GM12878 (cell line): Measurements from ENCODE around the gene MPDZ. TPM values are rescaled to one million over a fixed set of nuclear protein-coding genes. Genes with fewer than 3 reads are reported as not detected.

ENCODE experiments used
- ATAC-seq: fragments of 200-7000 bp; cut with Tn5 transposase; 3 replicates; pipeline ENCODE4 v1.9.1; 2020; ENCODE audit warnings: mild to moderate bottlenecking, moderate library complexity
- BruUV-seq: library from RNA; stranded (reverse); fragments of 400-500 nt; replicated peaks from 2 replicates; lab custom pipeline; 2021; lab: Mats Ljungman, UMichigan
- CTCF ChIA-PET: fragments of 300-600 bp; sonication (Branson Sonifier 250); formaldehyde crosslinking; extraction: SDS; loops from one replicate; lab custom pipeline; 2021; ENCODE audit warnings: inconsistent platforms; lab: Yijun Ruan, JAX
- POLR2A ChIA-PET: fragments of 350-600 bp; formaldehyde crosslinking; extraction: SDS; loops from one replicate; lab custom pipeline; 2021; ENCODE audit warnings: inconsistent platforms; lab: Charles Lee
- RAD21 ChIA-PET: fragments of 300-600 bp; sonication (Branson Sonifier 250); formaldehyde crosslinking; loops from one replicate; lab custom pipeline; 2023; ENCODE audit warnings: antibody characterized with exemption; ENCODE audit not compliant: unreplicated experiment; lab: Charles Lee
- SMC1A ChIA-PET: fragments of 300-600 bp; sonication (Branson Sonifier 250); formaldehyde crosslinking; loops from one replicate; lab custom pipeline; 2023; ENCODE audit not compliant: unreplicated experiment, uncharacterized antibody; lab: Charles Lee
- DNase-seq: peaks from one replicate; pipeline ENCODE4 v3.0.0-alpha.2; 2011; ENCODE audit warnings: low read depth, low spot score
- FAIRE-seq: peaks from 3 replicates; lab custom pipeline; 2011; peaks lifted over from hg19 to GRCh38; lab: Jason Lieb, UNC
- H2AFZ ChIP-seq: 2 replicates; pipeline ENCODE4 v1.6.0; 2011; ENCODE audit warnings: low read depth, low read length, control low read depth; ENCODE audit not compliant: control insufficient read depth
- H3K27ac ChIP-seq: 2 replicates; pipeline ENCODE4 v1.5.1; 2011; ENCODE audit warnings: control low read depth; ENCODE audit not compliant: control insufficient read depth, insufficient read depth
- H3K27me3 ChIP-seq, 2 experiments: replicated peaks in 1 of 2; 2 replicates each; pipeline versions ENCODE4 v1.6.0 to v1.6.1; 2011; ENCODE audit warnings: low read length in 1 of 2; ENCODE audit not compliant: control insufficient read depth in 2 of 2, insufficient read depth in 2 of 2
- H3K36me3 ChIP-seq, 2 experiments: 2 replicates each; pipeline ENCODE4 v1.5.1; 2011; ENCODE audit warnings: low read length in 1 of 2; ENCODE audit not compliant: control insufficient read depth in 2 of 2, insufficient read depth in 2 of 2
- H3K4me1 ChIP-seq: 2 replicates; pipeline ENCODE4 v1.6.1; 2011; ENCODE audit warnings: mild to moderate bottlenecking, low read length, moderate library complexity, mixed read lengths; ENCODE audit not compliant: control insufficient read depth, insufficient read depth
- H3K4me2 ChIP-seq: 2 replicates; pipeline ENCODE4 v1.6.0; 2011; ENCODE audit warnings: control low read depth; ENCODE audit not compliant: control insufficient read depth, insufficient read depth
- H3K4me3 ChIP-seq: fragments of 200-600 bp; sonication (generic); 2 replicates; pipeline ENCODE4 v1.5.1; 2016
- H3K79me2 ChIP-seq: 2 replicates; pipeline ENCODE4 v1.6.0; 2011; ENCODE audit warnings: low read length; ENCODE audit not compliant: control insufficient read depth, insufficient read depth
- H3K9ac ChIP-seq: 2 replicates; pipeline ENCODE4 v1.8.0; 2011; ENCODE audit warnings: low read length, control low read depth, mixed read lengths; ENCODE audit not compliant: control insufficient read depth, insufficient read depth
- H3K9me3 ChIP-seq: replicated peaks from 3 replicates; pipeline ENCODE4 v1.5.1; 2011; ENCODE audit warnings: mild to moderate bottlenecking, low read length; ENCODE audit not compliant: control insufficient read depth, insufficient read depth
- H4K20me1 ChIP-seq: 2 replicates; pipeline ENCODE4 v1.6.0; 2011; ENCODE audit not compliant: control insufficient read depth, insufficient read depth
- CBX5 ChIP-seq: sonication (generic); IDR thresholded peaks from 2 replicates; pipeline ENCODE4 v1.6.1; 2016; ENCODE audit warnings: low read depth, moderate library complexity, mild to moderate bottlenecking, inconsistent platforms
- EGR1 ChIP-seq, 2 experiments: IDR thresholded peaks; 1 replicate in 1 of 2; 2 replicates in 1 of 2; pipeline ENCODE4 v1.6.1; 2011 to 2012; ENCODE audit warnings: low read depth in 2 of 2, low read length in 2 of 2, borderline replicate concordance in 1 of 2, mild to moderate bottlenecking in 1 of 2, moderate library complexity in 1 of 2
- POLR2A ChIP-seq: IDR thresholded peaks from 2 replicates; pipeline ENCODE4 v1.6.1; 2011; ENCODE audit warnings: low read depth, mild to moderate bottlenecking, low read length
- WGBS: methylation state at CpG from one replicate; pipeline ENCODE4 v1.1.6; 2016; ENCODE audit warnings: low lambda C conversion rate; ENCODE audit not compliant: insufficient replicate concordance, insufficient coverage; ENCODE audit errors: missing lambda C conversion rate; 5-methylcytosine and 5-hydroxymethylcytosine counted together
- in situ Hi-C: fragments of 300-500 bp; cut with MboI; formaldehyde crosslinking; loops from 9 replicates; pipeline ENCODE4 v1.14.3; 2018; ENCODE audit warnings: mixed read lengths
- intact Hi-C: fragments of 100-400 bp; cut with micrococcal nuclease; formaldehyde crosslinking; loops from one replicate; pipeline ENCODE4 v1.14.2; 2022; ENCODE audit not compliant: unreplicated experiment
- polyA plus RNA-seq, 11 experiments: library from polyadenylated mRNA; depleted of rRNA in 4 of 11; unstranded in 6 of 11; stranded (reverse) in 5 of 11; fragments of >200 nt; fragmentation: Nextera tagmentation in 4 of 11; fragmentation: Illumina TruSeq in 1 of 11; extraction: Ambion mirVana in 4 of 11; extraction: Trizol in 1 of 11; gene quantifications; 1 replicate in 1 of 11; 2 replicates in 10 of 11; pipeline versions ENCODE4 v1.2.1 to v1.2.3, GENCODE V29; 2011 to 2016; ENCODE audit warnings: inconsistent platforms in 2 of 11, missing spikeins in 2 of 11, low read depth in 1 of 11
- total RNA-seq, 4 experiments: library from RNA; depleted of rRNA in 3 of 4; stranded (reverse); fragments of >200 nt in 3 of 4; fragmentation: Illumina TruSeq in 1 of 4; extraction: Trizol in 1 of 4; gene quantifications; 2 replicates each; pipeline versions ENCODE4 v1.2.1 to v1.2.3, GENCODE V29; 2013 to 2021
- TF ChIP-seq, protein P1 (sequence below): fragments of 450-650 bp; IDR thresholded peaks from 2 replicates; pipeline ENCODE4 v1.6.1; 2016; ENCODE audit warnings: mild to moderate bottlenecking

MPDZ gene
- total and polyA plus RNA-seq, 10 of the 15 experiments (the other 5 are each of a cell fraction or from before 2014, with no cell fraction given), result 0.36 TPM; not detected in 9

GRCh38 chr9:13166996-13167395 is 112.5 kb downstream of the MPDZ start (continued):
- TF ChIP-seq, protein P1, sequence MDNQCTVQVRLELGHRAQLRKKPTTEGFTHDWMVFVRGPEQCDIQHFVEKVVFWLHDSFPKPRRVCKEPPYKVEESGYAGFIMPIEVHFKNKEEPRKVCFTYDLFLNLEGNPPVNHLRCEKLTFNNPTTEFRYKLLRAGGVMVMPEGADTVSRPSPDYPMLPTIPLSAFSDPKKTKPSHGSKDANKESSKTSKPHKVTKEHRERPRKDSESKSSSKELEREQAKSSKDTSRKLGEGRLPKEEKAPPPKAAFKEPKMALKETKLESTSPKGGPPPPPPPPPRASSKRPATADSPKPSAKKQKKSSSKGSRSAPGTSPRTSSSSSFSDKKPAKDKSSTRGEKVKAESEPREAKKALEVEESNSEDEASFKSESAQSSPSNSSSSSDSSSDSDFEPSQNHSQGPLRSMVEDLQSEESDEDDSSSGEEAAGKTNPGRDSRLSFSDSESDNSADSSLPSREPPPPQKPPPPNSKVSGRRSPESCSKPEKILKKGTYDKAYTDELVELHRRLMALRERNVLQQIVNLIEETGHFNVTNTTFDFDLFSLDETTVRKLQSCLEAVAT, result no peak

DNA sequence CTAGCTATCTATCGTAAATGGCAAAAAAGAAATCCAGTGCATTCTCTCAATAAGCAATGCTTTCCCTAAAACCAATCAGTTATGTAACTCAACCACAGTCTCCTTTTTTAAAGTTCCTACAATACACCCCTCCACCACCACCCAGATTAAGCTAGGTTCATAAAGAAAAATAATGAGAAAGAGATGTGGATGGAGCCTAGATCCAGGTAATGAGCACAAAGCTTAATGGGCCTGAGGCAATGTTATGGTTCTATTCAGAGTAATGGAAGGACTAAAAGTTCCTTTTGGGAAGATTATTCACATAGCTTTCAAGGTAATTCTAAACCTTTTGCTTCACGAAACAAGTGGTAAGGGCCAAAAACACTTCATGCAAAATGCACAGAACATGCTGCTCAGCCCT is 113.5 kb downstream of the MPDZ start:
- no peak overlapping the region for H3K4me3 ChIP-seq
- H3K4me1 ChIP-seq, result no peaks in the 10 kb centered on the region
- H3K9ac ChIP-seq, result no peak overlapping the region
- no peaks in the 10 kb centered on the region for H3K79me2 ChIP-seq
- no peaks in the 10 kb centered on the region for H3K27me3 ChIP-seq
- WGBS, result 42% methylated on average over 2 of the region's 2 CpGs
- H3K27ac ChIP-seq, result no peak overlapping the region
- no TSS peak for BruUV-seq
- DNase-seq (no peak), FAIRE-seq (no peak), ATAC-seq (no peak)
- TF ChIP-seq CBX5, result no peak
- TF ChIP-seq EGR1 (IDR thresholded peaks at IDR 0.05; ENCODE audit: borderline replicate concordance in 1 of 2, low read depth in 2 of 2, low read length in 2 of 2), result no peak
- TF ChIP-seq POLR2A, result no peak
- ChIA-PET RAD21 (no interaction called here), CTCF (no interaction called here), POLR2A (no interaction called here), SMC1A (interaction anchor here (1.2 kb wide), 1 partner anchor 17 kb away, joined by 3 read pairs; no protein-coding TSS in a partner anchor)
- intact Hi-C loops, result no loop called here
- H2AFZ ChIP-seq, result no peak overlapping the region
- in situ Hi-C loops, result no loop called here
- no peaks in the 10 kb centered on the region for H4K20me1 ChIP-seq
- no peaks in the 10 kb centered on the region for H3K9me3 ChIP-seq
- no peaks in the 10 kb centered on the region for H3K36me3 ChIP-seq
- no peak overlapping the region for H3K4me2 ChIP-seq
